HepG2 (cell line): Measurements from ENCODE around the gene ELSPBP1.

ENCODE experiments used
- BCLAF1 ChIP-seq: fragments of 450-650 bp; IDR thresholded peaks from 2 replicates; pipeline ENCODE4 v1.6.1; 2017; ENCODE audit warnings: mild to moderate bottlenecking
- CTCF ChIP-seq: sonication (generic); formaldehyde crosslinking; IDR thresholded peaks from 2 replicates; pipeline ENCODE4 v1.5.0; 2020; ENCODE audit warnings: mild to moderate bottlenecking, missing genetic modification reagents, moderate library complexity
- DZIP1 ChIP-seq: sonication (generic); formaldehyde crosslinking; IDR thresholded peaks from 2 replicates; pipeline ENCODE4 v1.5.0; 2020; ENCODE audit warnings: mild to moderate bottlenecking, missing genetic modification reagents
- ELF1 ChIP-seq: sonication (generic); formaldehyde crosslinking; IDR thresholded peaks from 2 replicates; pipeline ENCODE4 v1.4.0; 2020; ENCODE audit warnings: missing genetic modification reagents
- FIP1L1 ChIP-seq: fragments of 200-400 bp; formaldehyde crosslinking; IDR thresholded peaks from 2 replicates; pipeline ENCODE4 v1.6.1; 2018; ENCODE audit warnings: low read depth, mild to moderate bottlenecking, low read length, moderate library complexity, borderline replicate concordance; ENCODE audit not compliant: insufficient read depth
- MAX ChIP-seq: IDR thresholded peaks from 2 replicates; pipeline ENCODE4 v1.6.1; 2012; ENCODE audit warnings: inconsistent platforms
- NFATC3 ChIP-seq: sonication (generic); formaldehyde crosslinking; IDR thresholded peaks from 2 replicates; pipeline ENCODE4 v1.5.1; 2020; ENCODE audit warnings: mild to moderate bottlenecking, missing genetic modification reagents
- RNF219 ChIP-seq: sonication (generic); formaldehyde crosslinking; IDR thresholded peaks from 2 replicates; pipeline ENCODE4 v1.5.0; 2020; ENCODE audit warnings: mild to moderate bottlenecking, missing genetic modification reagents
- ZBTB10 ChIP-seq: sonication (generic); formaldehyde crosslinking; IDR thresholded peaks from 2 replicates; pipeline ENCODE4 v1.4.0; 2020; ENCODE audit warnings: missing genetic modification reagents, borderline replicate concordance
- ZFP1 ChIP-seq: IDR thresholded peaks from 2 replicates; pipeline ENCODE4 v1.6.1; 2016
- ZFP36 ChIP-seq: fragments of 150-350 bp; IDR thresholded peaks from 2 replicates; pipeline ENCODE4 v1.6.1; 2018; ENCODE audit warnings: borderline replicate concordance, low read length, low read depth; ENCODE audit not compliant: partially characterized antibody
- ZNF350 ChIP-seq: sonication (generic); formaldehyde crosslinking; IDR thresholded peaks from 2 replicates; pipeline ENCODE4 v1.4.0; 2020; ENCODE audit warnings: mild to moderate bottlenecking, low read depth, missing genetic modification reagents, borderline replicate concordance

GRCh38 chr19:48064509-48064908, 70.1 kb downstream of the ELSPBP1 start:
- TF ChIP-seq ZFP36 (no peak), ZNF350 (CRISPR knock-in tag) (no peak), CTCF (CRISPR knock-in tag) (no peak), MAX (no peak), ELF1 (CRISPR knock-in tag) (no peak), FIP1L1 (no peak), BCLAF1 (no peak), NFATC3 (CRISPR knock-in tag) (no peak), DZIP1 (CRISPR knock-in tag) (no peak), ZFP1 (CRISPR knock-in tag) (no peak), RNF219 (CRISPR knock-in tag) (no peak), ZBTB10 (CRISPR knock-in tag) (no peak)
